ACC112 (cell line): Measurements from ENCODE around the gene ELAPOR2.

Experiments
- H2AFZ ChIP-seq: fragments of 200-600 bp; sonication (generic); one replicate; pipeline ENCODE4 v1.6.0; 2017; ENCODE audit warnings: antibody characterized with exemption, low read length; ENCODE audit not compliant: unreplicated experiment
- H3K27ac ChIP-seq: fragments of 200-600 bp; sonication (generic); 2 replicates; pipeline ENCODE4 v1.5.1; 2014; ENCODE audit warnings: low read depth, mild to moderate bottlenecking, antibody characterized with exemption, low read length, moderate library complexity
- H3K27me3 ChIP-seq: fragments of 200-600 bp; sonication (generic); 2 replicates; pipeline ENCODE4 v1.6.1; 2014; ENCODE audit warnings: mild to moderate bottlenecking, antibody characterized with exemption, low read length, moderate library complexity, mixed read lengths; ENCODE audit not compliant: insufficient read depth
- H3K36me3 ChIP-seq: fragments of 200-600 bp; sonication (generic); 2 replicates; pipeline ENCODE4 v1.6.1; 2016; ENCODE audit warnings: mild to moderate bottlenecking, antibody characterized with exemption, low read length, moderate library complexity, mixed read lengths; ENCODE audit not compliant: insufficient read depth
- H3K4me1 ChIP-seq: fragments of 200-600 bp; sonication (generic); one replicate; pipeline ENCODE4 v1.6.1; 2016; ENCODE audit warnings: low read length, mixed read lengths; ENCODE audit not compliant: insufficient read depth, unreplicated experiment, control insufficient read depth
- H3K4me3 ChIP-seq: fragments of 200-600 bp; sonication (generic); 2 replicates; pipeline ENCODE4 v1.5.1; 2014; ENCODE audit warnings: mild to moderate bottlenecking, low read depth, low read length
- H3K79me2 ChIP-seq: fragments of 200-600 bp; sonication (generic); one replicate; pipeline ENCODE4 v1.6.0; 2016; ENCODE audit warnings: low read length; ENCODE audit not compliant: control insufficient read depth, unreplicated experiment, insufficient read depth

The ELAPOR2 gene

GRCh38 chr7:87013840-87014190 lies 45.6 kb downstream of the ELAPOR2 start:
- no peak overlapping the region for H3K27ac ChIP-seq
- peaks cover 7% of the 10 kb centered on the region; the same call in 1 of the 2 replicates for H3K27me3 ChIP-seq
- H3K4me1 ChIP-seq: no peaks in the 10 kb centered on the region
- no peaks in the 10 kb centered on the region for H3K79me2 ChIP-seq
- H3K36me3 ChIP-seq: no peaks in the 10 kb centered on the region
- no peak overlapping the region for H3K4me3 ChIP-seq
- no peak overlapping the region for H2AFZ ChIP-seq

GRCh38 chr7:87013136-87013839 lies 46.2 kb downstream of the ELAPOR2 start:
- H3K79me2 ChIP-seq: no peaks in the 10 kb centered on the region
- H3K4me1 ChIP-seq: no peaks in the 10 kb centered on the region
- H3K36me3 ChIP-seq: no peaks in the 10 kb centered on the region
- no peak overlapping the region for H3K27ac ChIP-seq
- no peak overlapping the region for H3K4me3 ChIP-seq
- H2AFZ ChIP-seq: no peak overlapping the region
- peaks cover 7% of the 10 kb centered on the region; the same call in 1 of the 2 replicates for H3K27me3 ChIP-seq
